ENCODE results near the gene RNF212B. TPM values are rescaled to one million over a fixed set of nuclear protein-coding genes. Genes with fewer than 3 reads are reported as not detected.

The RNF212B gene
- total and polyA plus RNA-seq, 2 of the 13 experiments (the other 11 are each of a cell fraction or from before 2014, with no cell fraction given), result 0.05 TPM; not detected in 1

GRCh38 chr14:23300687-23301223 is 63.0 kb downstream of the RNF212B start (continued):
- TF ChIP-seq CSRNP1 (CRISPR knock-in tag; IDR thresholded peaks at IDR 0.05) (peak; percentile 10; the same call in 1 of the 2 replicates), ATRX (CRISPR knock-in tag; IDR thresholded peaks at IDR 0.05; ENCODE audit: borderline replicate concordance) (0 out of 2 replicates have a peak, but pooled peaks have one; percentile 55), ZNF839 (CRISPR knock-in tag; IDR thresholded peaks at IDR 0.05; ENCODE audit: borderline replicate concordance) (0 out of 2 replicates have a peak, but pooled peaks have one; percentile 76), SSRP1 (CRISPR knock-in tag; IDR thresholded peaks at IDR 0.05) (0 out of 2 replicates have a peak, but pooled peaks have one; percentile 19), CREB1 (IDR thresholded peaks at IDR 0.05) (peak; percentile 60; the same call in 1 of the 2 replicates), CREB1 (CRISPR knock-in tag; IDR thresholded peaks at IDR 0.05) (no peak), MIER3 (CRISPR knock-in tag; IDR thresholded peaks at IDR 0.05; ENCODE audit: borderline replicate concordance) (peak; percentile 37; the same call in 1 of the 2 replicates), HNRNPUL1 (IDR thresholded peaks at IDR 0.05; ENCODE audit: low read depth, low read length) (no peak), MTERF4 (CRISPR knock-in tag; IDR thresholded peaks at IDR 0.05) (peak; percentile 60), LRRFIP1 (CRISPR knock-in tag; conservative IDR thresholded peaks at IDR 0.05) (0 out of 2 replicates have a peak, but pooled peaks have one; percentile 37), ATAD3A (CRISPR knock-in tag; IDR thresholded peaks at IDR 0.05) (0 out of 2 replicates have a peak, but pooled peaks have one; percentile 53), HOXA7 (CRISPR knock-in tag; IDR thresholded peaks at IDR 0.05) (no peak), KMT2B (CRISPR knock-in tag; IDR thresholded peaks at IDR 0.05) (no peak), KMT2A (CRISPR knock-in tag; IDR thresholded peaks at IDR 0.05) (0 out of 2 replicates have a peak, but pooled peaks have one; percentile 3), CENPX (CRISPR knock-in tag; IDR thresholded peaks at IDR 0.05) (no peak), KAT7 (CRISPR knock-in tag; IDR thresholded peaks at IDR 0.05; ENCODE audit: borderline replicate concordance) (0 out of 2 replicates have a peak, but pooled peaks have one; percentile 17), ARHGAP35 (CRISPR knock-in tag; IDR thresholded peaks at IDR 0.05; ENCODE audit: borderline replicate concordance) (0 out of 2 replicates have a peak, but pooled peaks have one; percentile 70), ZSCAN21 (CRISPR knock-in tag; IDR thresholded peaks at IDR 0.05; ENCODE audit: borderline replicate concordance) (no peak)
- TF ChIP-seq, protein P1, sequence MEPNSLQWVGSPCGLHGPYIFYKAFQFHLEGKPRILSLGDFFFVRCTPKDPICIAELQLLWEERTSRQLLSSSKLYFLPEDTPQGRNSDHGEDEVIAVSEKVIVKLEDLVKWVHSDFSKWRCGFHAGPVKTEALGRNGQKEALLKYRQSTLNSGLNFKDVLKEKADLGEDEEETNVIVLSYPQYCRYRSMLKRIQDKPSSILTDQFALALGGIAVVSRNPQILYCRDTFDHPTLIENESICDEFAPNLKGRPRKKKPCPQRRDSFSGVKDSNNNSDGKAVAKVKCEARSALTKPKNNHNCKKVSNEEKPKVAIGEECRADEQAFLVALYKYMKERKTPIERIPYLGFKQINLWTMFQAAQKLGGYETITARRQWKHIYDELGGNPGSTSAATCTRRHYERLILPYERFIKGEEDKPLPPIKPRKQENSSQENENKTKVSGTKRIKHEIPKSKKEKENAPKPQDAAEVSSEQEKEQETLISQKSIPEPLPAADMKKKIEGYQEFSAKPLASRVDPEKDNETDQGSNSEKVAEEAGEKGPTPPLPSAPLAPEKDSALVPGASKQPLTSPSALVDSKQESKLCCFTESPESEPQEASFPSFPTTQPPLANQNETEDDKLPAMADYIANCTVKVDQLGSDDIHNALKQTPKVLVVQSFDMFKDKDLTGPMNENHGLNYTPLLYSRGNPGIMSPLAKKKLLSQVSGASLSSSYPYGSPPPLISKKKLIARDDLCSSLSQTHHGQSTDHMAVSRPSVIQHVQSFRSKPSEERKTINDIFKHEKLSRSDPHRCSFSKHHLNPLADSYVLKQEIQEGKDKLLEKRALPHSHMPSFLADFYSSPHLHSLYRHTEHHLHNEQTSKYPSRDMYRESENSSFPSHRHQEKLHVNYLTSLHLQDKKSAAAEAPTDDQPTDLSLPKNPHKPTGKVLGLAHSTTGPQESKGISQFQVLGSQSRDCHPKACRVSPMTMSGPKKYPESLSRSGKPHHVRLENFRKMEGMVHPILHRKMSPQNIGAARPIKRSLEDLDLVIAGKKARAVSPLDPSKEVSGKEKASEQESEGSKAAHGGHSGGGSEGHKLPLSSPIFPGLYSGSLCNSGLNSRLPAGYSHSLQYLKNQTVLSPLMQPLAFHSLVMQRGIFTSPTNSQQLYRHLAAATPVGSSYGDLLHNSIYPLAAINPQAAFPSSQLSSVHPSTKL (CRISPR knock-in tag; IDR thresholded peaks at IDR 0.05), result no peak

All from HepG2 (cell line).